NCI-H2227 (cell line): ENCODE results near the gene ANKRD45.
"Not testable (repeated sequence)": the region's sequence is repeated elsewhere in the genome, so short reads cannot be mapped to it uniquely, and the experiment has no call there.

ENCODE experiments used
- DNase-seq: peaks from one replicate; lab custom pipeline; 2025; ENCODE audit not compliant: unreplicated experiment; lab: John Stamatoyannopoulos, UW

Gene ANKRD45

DNA sequence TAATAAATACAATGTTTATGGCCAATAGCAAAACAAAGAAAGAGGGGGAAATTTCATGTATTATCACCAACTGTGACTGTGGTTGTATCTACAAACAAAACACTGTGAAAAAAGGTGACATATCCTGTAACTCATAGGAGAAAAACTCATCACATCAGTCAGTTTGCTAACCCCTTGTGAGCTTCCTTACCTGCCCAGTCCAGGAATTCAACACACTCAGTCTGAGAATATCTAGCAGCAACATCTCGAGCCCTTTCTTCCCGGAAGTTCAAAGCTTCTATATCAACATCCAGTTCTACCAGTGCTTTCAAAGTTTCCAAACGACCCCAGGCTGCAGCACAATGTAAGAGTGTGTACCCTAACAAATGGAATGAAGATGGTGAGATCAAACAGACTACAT lies 23.0 kb downstream of the ANKRD45 start:
- no peak for DNase-seq

DNA sequence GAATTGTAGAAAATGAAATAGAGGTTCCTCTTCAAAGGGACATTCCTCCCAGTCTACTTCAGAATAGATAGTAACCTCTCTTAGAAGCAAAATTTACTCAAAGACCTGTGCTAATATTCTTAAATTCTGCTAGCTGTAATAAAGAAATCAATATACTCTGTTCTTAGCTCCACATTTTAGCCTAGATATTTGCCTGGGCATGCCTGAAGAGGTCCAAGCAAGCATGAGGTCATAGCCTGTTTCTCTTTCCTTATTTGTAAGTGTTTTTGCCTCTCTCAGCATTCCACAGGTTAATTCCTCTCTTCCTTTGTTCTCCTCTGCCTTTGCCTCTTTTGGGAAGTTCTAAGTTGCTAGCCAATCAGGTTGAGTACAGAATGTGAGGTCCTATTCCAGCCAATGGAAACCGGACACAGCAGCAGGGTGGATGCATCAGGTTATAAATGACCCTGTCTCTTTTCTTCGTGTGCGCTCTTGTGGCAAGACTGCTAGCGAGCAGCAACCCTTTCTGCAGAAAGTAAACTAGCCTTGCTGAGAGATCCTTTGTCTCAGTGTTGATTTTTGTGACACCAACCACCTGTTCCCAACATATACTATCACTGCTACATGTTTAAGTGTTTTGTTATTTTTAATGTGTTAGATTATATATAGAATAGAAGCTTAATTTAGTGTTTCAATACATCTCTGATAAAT lies 27.1 kb downstream of the ANKRD45 start:
- DNase-seq, result not testable (repeated sequence)

DNA sequence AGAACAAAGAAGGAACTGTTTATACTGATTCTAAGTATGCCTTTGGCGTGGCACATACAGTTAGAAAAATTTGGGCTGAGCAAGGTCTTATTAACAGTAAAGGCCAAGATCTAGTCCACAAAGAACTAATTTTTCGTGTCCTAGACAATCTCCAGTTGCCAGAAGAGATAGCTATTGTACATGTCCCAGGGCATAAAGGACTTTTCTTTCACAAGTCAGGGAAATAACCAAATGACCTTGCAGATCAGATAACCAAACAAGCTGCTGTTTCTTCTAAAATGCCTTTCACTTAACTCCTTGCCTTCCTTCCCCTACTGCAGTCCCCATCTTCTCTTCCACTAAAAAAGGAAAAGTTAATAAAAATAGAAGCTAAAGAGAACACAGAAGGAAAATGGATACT lies 30.5 kb downstream of the ANKRD45 start:
- no peak for DNase-seq

DNA sequence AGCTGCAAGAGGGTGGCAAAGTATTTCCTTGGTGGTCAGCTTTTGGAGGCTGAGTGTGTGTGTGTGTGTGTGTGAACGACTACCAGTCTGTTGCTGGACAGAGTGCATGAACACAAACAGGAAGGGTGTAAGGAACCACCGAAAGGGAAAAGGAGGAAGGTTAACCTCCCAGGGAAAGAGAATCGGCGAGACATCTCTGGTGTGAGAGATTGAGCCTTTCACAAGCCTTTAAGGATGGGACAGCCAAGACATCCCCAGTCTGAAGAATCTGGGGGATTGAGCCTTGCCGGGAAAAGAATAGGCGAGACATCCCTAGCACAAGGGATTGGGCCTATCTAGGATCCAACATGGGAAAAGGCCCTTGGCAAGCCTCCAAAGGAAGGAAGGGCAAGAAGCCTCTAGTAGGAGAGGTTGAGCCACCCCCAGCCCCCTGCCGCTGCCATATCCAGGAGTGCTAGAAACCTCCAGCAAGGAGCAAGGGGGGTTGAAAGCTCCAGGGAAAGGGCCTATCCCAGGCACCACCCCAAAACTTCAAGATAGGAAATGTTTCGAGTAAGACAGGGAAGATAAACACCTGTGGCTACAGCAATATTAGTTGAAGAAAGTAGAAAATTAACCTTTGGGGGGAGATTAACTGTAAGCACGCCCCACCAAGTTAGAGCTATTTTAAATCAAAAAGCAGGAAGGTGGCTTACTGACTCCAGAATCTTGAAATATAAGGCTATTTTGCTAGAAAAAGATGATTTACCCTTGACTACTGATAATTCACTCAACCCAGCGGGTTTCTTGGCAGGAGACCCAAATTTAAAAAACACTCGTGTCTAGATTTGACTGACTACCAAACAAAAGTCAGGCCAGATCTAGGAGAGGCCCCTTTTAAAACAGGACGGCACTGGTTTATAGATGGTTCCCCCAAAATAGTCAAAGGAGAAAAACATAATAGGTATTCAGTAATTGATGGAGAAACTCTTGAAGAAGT lies 31.3 kb downstream of the ANKRD45 start:
- no peak for DNase-seq

DNA sequence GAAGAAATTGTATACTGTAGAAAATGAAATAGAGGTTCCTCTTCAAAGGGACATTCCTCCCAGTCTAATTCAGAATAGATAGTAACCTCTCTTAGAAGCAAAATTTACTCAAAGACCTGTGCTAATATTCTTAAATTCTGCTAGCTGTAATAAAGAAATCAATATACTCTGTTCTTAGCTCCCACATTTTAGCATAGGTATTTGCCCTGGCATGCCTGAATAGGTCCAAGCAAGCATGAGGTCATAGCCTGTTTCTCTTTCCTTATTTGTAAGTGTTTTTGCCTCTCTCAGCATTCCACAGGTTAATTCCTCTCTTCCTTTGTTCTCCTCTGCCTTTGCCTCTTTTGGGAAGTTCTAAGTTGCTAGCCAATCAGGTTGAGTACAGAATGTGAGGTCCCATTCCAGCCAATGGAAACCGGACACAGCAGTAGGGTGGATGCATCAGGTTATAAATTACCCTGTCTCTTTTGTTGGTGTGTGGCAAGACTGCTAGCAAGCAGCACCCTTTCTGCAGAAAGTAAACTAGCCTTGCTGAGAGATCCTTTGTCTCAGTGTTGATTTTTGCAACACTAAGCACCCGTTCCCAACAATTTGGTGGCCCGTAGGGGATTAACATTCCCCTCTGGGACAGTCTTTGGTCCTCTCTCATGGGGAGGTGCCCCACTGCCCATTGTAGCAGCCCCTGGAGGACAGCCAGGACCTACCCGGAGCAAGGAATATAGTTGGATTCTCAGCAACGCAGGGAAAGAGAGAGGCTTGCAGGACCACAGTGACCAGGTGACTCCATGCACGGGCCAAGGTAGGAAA lies 32.2 kb downstream of the ANKRD45 start:
- not testable (repeated sequence) for DNase-seq

DNA sequence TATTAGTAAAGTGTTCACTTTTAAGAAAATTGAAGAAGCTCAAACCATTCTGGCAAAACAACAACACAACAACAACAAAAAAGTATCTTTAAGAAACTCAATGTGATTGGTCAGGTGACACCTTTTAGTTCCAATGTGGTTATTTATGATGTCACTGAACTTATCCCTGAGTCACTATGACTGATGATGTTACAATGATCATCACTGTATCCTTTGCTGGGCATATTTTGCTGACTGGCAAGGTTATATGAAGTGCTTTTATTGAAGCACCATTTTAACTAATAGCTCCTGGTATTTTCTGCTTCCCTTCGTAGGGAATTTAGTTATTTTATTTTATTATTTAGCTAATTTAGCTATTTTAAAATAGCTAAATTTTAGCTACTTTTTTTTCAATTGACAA lies 34.5 kb downstream of the ANKRD45 start, which contains the start of gene TEX50:
Gene TEX50 (plus strand): TSS at position 223 of the 400 bp plus-strand sequence. CDS start 184 bp downstream, outside the sequence.
- no peak for DNase-seq

DNA sequence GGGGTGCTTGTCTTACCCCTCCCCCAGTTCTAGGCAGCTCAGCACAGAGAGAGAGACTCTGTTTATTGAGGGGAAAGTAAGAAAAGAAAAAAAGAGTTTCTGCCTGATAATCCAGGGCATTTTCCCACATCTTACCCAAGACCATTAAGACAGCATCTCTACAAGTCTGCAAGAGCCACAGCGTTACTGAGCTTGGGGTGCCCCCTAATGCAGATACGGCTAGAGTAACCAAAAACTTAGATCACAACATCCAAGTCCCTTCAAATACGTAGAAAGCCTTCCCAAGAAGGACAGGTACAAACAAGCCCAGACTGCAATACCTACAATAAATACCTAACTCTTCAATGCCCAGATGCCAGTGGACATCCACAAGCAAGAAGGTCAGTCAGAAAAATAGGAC lies 40.8 kb downstream of the ANKRD45 start:
- DNase-seq, result no peak

DNA sequence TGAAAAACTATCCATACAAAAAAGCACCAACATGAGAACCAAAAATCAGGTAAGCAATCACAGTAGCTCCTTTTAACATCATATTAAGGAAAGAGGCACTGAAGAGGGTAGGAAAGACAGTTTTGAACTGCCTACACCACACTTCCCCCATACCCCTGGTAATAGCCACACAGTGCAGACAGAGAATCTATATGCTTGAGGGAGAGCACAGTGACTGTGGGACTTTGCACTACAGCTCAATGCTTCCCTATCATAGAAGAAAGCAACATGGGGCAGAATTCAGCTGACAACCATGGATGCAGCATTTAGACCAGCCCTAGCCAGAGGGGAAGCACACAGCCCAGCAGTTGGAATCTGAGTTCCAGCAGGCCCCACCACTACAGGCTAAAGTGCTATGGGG lies 42.4 kb downstream of the ANKRD45 start:
- no peak for DNase-seq

DNA sequence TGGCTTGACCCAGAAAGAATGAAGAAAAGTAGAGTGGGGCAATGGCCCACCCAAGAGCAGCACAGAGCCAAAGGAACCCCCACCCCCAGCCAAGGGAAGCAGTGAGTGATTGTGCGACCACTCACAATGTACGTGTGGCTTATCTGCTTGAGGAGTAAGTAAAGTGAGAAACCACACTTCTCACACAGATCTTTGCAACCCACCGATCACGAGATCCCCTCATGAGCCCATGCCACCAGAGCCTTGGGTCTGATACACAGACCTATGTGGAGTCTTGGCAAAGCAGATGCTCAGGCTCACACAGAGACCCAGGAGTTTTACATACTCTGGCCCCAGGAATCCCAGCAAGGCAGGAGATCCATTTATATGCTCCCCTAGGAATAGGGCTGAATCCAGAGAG lies 52.8 kb downstream of the ANKRD45 start:
- DNase-seq, result no peak

DNA sequence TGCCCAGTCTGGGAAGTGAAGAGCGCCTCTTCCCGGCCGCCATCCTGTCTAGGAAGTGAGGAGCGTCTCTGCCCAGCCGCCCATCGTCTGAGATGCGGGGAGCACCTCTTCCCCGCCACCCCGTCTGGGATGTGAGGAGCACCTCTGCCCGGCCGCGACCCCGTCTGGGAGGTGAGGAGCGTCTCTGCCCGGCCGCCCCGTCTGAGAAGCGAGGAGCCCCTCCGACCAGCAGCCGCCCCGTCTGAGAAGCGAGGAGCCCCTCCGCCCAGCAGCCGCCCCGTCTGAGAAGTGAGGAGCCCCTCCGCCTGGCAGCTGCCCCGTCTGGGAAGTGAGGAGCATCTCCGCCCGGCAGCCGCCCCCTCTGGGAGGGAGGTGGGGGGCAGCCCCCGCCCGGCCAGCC lies 56.6 kb downstream of the ANKRD45 start:
- not testable (repeated sequence) for DNase-seq

DNA sequence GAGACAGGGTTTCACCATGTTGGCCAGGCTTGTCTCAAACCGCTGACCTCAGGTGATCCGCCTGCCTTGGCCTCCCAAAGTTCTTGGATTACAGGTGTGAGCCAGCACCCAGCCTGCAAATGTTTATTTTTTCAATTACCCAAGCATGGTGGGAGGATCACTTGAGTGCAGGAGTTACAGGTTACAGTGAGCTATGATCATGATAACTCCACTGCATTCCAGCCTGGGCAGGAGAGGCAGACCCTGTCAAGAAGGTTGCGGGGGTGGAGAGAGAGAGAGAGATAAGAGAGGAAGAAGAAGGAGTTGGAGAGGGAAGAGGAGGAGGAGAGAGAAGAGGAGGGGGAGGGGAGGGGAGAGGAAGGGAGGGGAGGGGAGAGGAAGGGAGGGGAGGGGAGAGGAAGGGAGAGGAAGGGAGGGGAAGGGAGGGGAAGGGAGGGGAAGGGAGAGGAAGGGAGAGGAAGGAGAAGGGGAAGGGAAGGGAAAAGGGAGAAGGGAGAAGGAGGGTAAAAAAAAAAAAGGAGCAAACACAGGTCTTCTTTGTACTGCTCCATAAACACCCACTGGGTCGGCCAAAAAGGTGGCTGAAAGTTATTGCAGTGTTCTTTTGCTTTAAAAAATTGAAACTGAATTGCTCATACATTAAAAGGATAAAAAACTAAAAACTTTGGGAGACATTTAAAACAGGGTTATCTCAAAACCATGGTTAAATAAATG lies 61.0 kb downstream of the ANKRD45 start:
- no peak for DNase-seq

DNA sequence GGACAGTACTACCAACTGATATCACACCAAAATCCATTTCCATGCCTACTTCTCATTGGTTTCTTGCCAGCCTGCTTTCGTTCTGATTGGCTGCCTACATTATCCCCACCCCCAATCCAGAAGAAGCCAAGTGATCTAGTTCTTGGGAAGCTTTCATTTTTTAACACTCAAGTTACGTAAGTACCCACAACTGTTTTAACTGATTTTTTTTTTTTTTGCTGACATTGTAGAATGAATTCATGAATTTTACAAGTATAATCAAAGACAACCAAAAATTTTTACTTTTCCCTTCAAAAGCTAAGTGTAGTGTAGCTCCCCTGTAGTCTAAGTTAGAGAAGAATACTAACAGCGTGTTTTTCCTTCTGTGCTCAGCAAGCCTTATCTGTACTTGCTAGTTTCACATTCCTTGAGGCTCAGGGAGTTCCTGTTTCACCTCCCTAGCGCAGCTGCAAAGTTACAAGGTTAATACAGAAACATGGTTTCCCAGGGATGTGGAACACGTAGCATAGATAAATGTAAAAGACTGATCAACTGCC lies 66.5 kb downstream of the ANKRD45 start, which contains the start of gene SLC9C2:
Gene SLC9C2 (minus strand): TSS at position 17 of the 536 bp plus-strand sequence. CDS start 1,296 bp downstream, outside the sequence.
- DNase-seq, result no peak

DNA sequence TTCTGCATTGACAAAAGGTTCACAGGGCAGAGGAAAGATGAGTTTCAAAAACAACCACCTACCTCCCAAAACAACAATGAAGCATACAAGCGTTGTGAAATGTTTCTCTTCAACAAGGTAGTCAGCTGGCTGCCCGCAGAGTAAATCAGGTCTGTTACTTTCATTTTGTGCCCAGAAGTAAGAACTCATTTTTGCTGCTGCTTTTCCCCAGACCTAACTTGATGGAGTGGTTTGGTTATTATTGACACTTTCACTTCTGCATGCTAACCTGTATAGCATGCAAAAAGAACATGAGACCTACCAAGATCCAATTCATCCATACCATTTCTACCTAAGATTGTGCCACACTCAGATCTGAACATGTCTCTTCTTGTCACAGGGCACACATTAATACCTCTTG lies 68.1 kb downstream of the ANKRD45 start:
- no peak for DNase-seq

DNA sequence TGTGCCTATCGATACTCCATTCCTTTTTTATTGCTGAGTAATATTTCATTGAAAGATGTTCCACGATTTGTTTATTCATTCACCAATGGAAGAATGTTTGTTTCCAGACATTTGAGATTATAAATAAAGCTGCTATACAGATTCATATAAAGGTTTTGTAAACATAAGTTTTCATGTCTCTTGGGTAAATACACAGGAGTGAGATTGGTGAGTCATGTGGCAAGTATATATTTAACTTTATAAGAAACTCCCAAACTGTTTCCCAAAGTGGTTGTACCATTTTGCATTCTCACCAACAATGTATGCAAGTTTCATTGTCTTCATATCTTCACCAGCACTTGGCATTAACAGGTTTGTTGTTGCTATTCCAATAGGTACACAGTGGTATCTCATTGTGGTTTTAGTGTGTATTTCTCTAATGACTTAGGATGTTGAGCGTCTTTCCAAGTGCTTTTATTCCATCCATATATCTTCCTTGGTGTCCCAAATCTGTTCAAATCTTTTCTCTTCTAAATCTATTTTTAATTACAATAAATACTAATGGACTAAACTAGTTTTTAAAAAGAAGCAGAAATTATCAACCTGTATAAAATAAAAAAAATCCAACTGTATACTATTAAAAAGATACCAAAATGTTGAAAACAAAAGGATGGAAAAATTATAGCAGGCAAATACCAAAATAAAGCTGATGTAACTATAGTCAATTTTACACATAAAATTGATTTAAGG lies 73.4 kb downstream of the ANKRD45 start:
- DNase-seq, result no peak

DNA sequence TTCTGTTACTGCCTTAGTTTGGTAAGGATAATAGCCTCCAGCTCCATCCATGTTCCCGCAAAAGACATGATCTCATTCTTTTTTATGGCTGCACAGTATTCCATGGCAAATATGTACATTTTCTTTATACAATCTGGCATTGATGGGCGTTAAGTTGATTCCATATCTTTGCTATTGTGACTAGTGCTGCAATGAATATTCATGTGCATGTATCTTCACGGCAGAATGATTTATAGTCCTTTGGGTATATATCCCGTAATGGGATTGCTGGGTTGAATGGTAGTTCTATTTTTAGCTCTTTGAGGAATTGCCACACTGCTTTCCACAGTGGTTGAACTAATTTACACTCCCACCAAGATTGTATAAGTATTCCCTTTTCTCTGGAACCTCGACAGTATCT lies 78.5 kb downstream of the ANKRD45 start:
- DNase-seq, result not testable (repeated sequence)

DNA sequence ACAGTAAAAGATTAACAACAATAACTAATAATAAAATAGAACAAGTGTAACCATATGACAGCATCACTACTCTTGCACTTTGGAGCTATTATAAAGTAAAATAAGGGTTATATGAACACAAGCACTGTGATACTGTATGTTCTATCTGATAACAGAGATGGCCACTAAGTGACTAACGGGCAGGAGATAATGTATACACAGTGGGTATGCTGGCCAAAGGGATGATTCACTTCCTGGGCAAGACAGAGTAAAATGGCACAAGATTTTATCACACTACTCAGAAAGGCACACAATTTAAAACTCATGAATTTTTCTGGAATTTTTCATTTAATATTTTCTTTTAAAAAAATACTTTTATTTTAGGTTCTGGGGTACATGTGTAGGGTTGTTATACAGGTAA lies 79.1 kb downstream of the ANKRD45 start:
- DNase-seq, result no peak

DNA sequence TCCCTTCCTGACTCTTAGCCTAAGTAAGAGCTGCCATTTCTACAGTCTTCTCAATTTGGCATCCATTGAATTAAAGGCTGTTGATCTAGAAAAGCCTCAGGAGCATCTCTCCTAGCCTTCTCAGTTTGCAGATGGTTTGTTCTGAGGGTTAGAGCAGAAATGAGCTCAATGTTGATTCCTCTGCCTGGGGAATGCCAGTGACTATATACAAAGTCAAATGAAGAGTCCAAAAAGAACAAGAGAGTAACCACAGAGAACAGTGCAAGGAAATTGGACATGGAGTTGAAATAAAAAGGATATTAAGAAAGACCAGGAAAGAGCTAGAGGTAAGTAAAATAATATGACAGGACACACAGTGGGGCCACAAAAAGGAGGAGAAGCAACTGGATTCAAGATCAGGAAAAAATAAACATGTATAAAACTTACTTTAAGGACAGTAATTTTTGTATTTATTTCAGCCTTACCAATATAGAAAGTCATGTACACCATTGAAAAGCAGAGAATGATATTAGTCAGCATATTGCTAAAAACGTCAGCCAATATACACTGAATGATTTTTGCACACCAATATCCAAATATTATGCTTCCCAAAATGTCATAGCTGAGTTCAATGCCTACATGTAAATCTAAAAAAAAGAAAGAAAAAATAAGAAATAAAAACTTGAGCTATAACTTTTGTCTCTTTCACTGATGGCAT lies 88.1 kb downstream of the ANKRD45 start:
- DNase-seq, result no peak

DNA sequence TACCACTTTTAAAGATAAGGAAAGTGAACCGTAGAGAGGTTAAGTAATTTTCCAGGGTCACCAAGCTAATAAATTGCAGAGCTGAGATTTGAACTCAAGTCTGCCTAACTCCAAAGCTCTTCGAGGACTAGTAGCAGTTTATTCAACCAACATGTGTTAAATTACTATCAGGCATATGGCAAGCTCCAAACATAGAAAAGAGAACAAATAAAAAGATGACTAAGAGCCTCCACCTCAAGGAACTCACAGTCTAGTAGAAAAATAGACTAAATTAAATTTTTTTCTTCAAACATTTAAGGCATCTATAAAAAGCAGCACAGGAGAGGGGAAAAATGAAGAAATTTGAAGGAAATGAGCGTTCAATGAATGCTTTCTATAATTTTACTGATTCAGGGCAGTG lies 89.0 kb downstream of the ANKRD45 start:
- DNase-seq, result no peak

DNA sequence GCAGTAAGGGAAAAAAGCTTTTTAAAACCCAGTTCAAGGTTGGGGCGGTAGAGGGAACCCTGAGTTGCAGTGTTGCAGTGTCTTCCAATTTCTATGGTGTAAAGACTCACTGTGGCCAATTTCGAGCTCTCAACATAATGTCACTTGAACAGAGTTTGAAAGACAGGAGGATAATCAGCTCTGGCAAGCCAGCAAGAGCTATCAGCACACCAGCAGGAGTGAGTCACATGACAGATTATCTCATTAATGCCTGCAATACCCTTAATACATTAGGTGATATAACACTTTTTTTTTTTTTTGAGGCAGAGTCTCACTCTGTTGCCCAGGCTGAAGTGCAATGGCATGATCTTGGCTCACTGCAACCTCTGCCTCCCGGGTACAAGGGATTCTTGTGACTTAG lies 89.6 kb downstream of the ANKRD45 start:
- DNase-seq, result no peak
